ENCODE data around the gene PCDHGA9. TPM values are rescaled to one million over a fixed set of nuclear protein-coding genes. Genes with fewer than 3 reads are reported as not detected.

The PCDHGA9 gene
- total and polyA plus RNA-seq, 2 of the 8 experiments (the other 6 are each of a cell fraction or from before 2014, with no cell fraction given): 0.79 to 1.1 TPM

GRCh38 chr5:141374627-141375026, 28.0 kb upstream of the PCDHGA9 start:
- no peak overlapping the region for H2AK5ac ChIP-seq (ENCODE audit: low read depth, low read length)
- H3K4me2 ChIP-seq (ENCODE audit: insufficient read depth in 1 of 2, low read depth in 2 of 2, low read length in 2 of 2): no peak overlapping the region
- ChIA-PET CTCF (ENCODE audit: partially characterized antibody) (interaction anchor here (0.7 to 2.9 kb wide), 17 partner anchors 10 to 183 kb away, joined by 3 to 11 read pairs (median 4); partner anchors contain the start of genes PCDHGA10, PCDHGA5, PCDHGB2 and PCDHGB4), POLR2A (ENCODE audit: partially characterized antibody) (interaction anchor here (1.3 kb wide), 1 partner anchor 16 kb away, joined by 3 read pairs; no protein-coding TSS in a partner anchor)
- H4K8ac ChIP-seq (ENCODE audit: extremely low read depth, insufficient read depth, low read length): no peak overlapping the region
- TF ChIP-seq EP300 (IDR thresholded peaks at IDR 0.05; ENCODE audit: borderline replicate concordance in 1 of 2, low read depth in 2 of 2, low read length in 2 of 2): no peak
- TF ChIP-seq RBBP5 (IDR thresholded peaks at IDR 0.05; ENCODE audit: borderline replicate concordance, low read depth, low read length): no peak
- no peak for TF ChIP-seq EGR1 (IDR thresholded peaks at IDR 0.05; ENCODE audit: borderline replicate concordance, low read depth, low read length)
- TF ChIP-seq CHD1 (IDR thresholded peaks at IDR 0.05; ENCODE audit: low read depth, low read length): no peak
- no peak for TF ChIP-seq POU5F1 (IDR thresholded peaks at IDR 0.05; ENCODE audit: low read depth, low read length)
- no peak for TF ChIP-seq SIRT6 (IDR thresholded peaks at IDR 0.05; ENCODE audit: low read length)
- TF ChIP-seq ASH2L (IDR thresholded peaks at IDR 0.05; ENCODE audit: low read length): no peak
- peaks cover 36 to 51% of the 10 kb centered on the region in 2 experiments; a peak in 3 of 4 replicates for H3K9me3 ChIP-seq (ENCODE audit: insufficient read depth in 2 of 2, low read depth in 1 of 2, low read length in 1 of 2)
- H2BK5ac ChIP-seq (ENCODE audit: low read depth, low read length): no peak overlapping the region
- H2BK120ac ChIP-seq (replicated peaks; ENCODE audit: low read depth, low read length): no peak overlapping the region
- H3K79me1 ChIP-seq (ENCODE audit: low read depth, low read length): no peaks in the 10 kb centered on the region
- H3K56ac ChIP-seq (replicated peaks; ENCODE audit: insufficient read length, low read depth, low read length): no peak overlapping the region
- H3K4me3 ChIP-seq (ENCODE audit: extremely low read depth in 1 of 4, insufficient read depth in 2 of 4, low read depth in 3 of 4, low read length in 4 of 4): no peak overlapping the region
- no peak for FAIRE-seq
- H3K4ac ChIP-seq (replicated peaks; ENCODE audit: insufficient read length, low read depth, low read length): no peak overlapping the region
- no peak overlapping the region for H2BK15ac ChIP-seq (ENCODE audit: low read length)
- no peaks in the 10 kb centered on the region for H3K27me3 ChIP-seq (replicated peaks in 1 of 4; ENCODE audit: control insufficient read depth in 3 of 4, extremely low read depth in 1 of 4, insufficient read depth in 3 of 4, low read length in 3 of 4)
- no peak overlapping the region for H3K9ac ChIP-seq (replicated peaks in 1 of 4; ENCODE audit: extremely low read depth in 1 of 4, low read depth in 3 of 4, low read length in 3 of 4)
- H3K14ac ChIP-seq (ENCODE audit: insufficient read length): no peak overlapping the region
- H2BK20ac ChIP-seq (ENCODE audit: low read length): no peak overlapping the region
- H3K36me3 ChIP-seq (ENCODE audit: control insufficient read depth in 2 of 4, insufficient read depth in 4 of 4, low read length in 3 of 4): peaks cover 0 to 3% (median 0%) of the 10 kb centered on the region in 4 experiments; a peak in 2 of 8 replicates
- no peak for DNase-seq (ENCODE audit: low read depth in 1 of 2, low spot score in 2 of 2)
- H3K4me1 ChIP-seq (replicated peaks in 1 of 4; ENCODE audit: control insufficient read depth in 3 of 4, insufficient read depth in 4 of 4, low read length in 3 of 4): no peaks in the 10 kb centered on the region
- no peak overlapping the region for H2BK12ac ChIP-seq (ENCODE audit: low read depth, low read length)
- no peaks in the 10 kb centered on the region for H3K79me2 ChIP-seq (ENCODE audit: control insufficient read depth in 1 of 2, insufficient read depth in 2 of 2, low read length in 2 of 2)
- H3K18ac ChIP-seq (ENCODE audit: extremely low read depth, low read length): no peak overlapping the region
- no peak overlapping the region for H2AFZ ChIP-seq (ENCODE audit: low read length)
- no peak overlapping the region for H4K5ac ChIP-seq (ENCODE audit: insufficient read length, low read depth, low read length)
- no peak overlapping the region for H4K91ac ChIP-seq (replicated peaks; ENCODE audit: insufficient read length, low read length)
- no peak overlapping the region for H3K23ac ChIP-seq (ENCODE audit: insufficient read length)
- H3K23me2 ChIP-seq (ENCODE audit: low read depth, low read length): no peaks in the 10 kb centered on the region
- H4K20me1 ChIP-seq (replicated peaks in 1 of 2; ENCODE audit: control insufficient read depth in 1 of 2, insufficient read depth in 2 of 2, low read length in 2 of 2): no peaks in the 10 kb centered on the region
- 93% methylated on average over 14 of the region's 14 CpGs; no CpG with 5 or more reads in 1 of the 2 experiments for WGBS, 2 experiments (ENCODE audit: extremely low coverage in 1 of 2, insufficient coverage in 1 of 2, insufficient read length in 1 of 2, insufficient replicate concordance in 2 of 2, low coverage in 1 of 2, low lambda C conversion rate in 2 of 2, missing lambda C conversion rate in 1 of 2)
- no peak overlapping the region for H3K27ac ChIP-seq (ENCODE audit: low read depth, low read length)

Measured in H1 (cell line).